CD4-positive, alpha-beta T cell treated with Interleukin-10 for 1 hour (primary cell): ENCODE data around the gene FAM229A.

Experiments used
- DNase-seq: peaks from one replicate; pipeline ENCODE4 v3.0.0-alpha.2; 2020

The FAM229A gene

GRCh38 chr1:32346532-32347157 lies 15.6 kb downstream of the FAM229A start:
- no peak for DNase-seq

GRCh38 chr1:32345289-32345827 lies 16.9 kb downstream of the FAM229A start:
- peak; percentile 34 for DNase-seq

- no peak for DNase-seq
These were observed 19.6 kb downstream of the FAM229A start for GRCh38 chr1:32342704-32343103.

GRCh38 chr1:32341971-32342370 lies 20.3 kb downstream of the FAM229A start:
- no peak for DNase-seq

GRCh38 chr1:32341186-32341757 lies 21.0 kb downstream of the FAM229A start:
- DNase-seq = no peak

- no peak for DNase-seq
These were observed 22.8 kb downstream of the FAM229A start for GRCh38 chr1:32339363-32339978.

- no peak for DNase-seq
These were observed 23.6 kb downstream of the FAM229A start for GRCh38 chr1:32338637-32339145.

- DNase-seq = peak; percentile 41
These were observed 24.2 kb downstream of the FAM229A start for GRCh38 chr1:32337855-32338636.

- peak; percentile 78 for DNase-seq
These were observed 25.2 kb downstream of the FAM229A start for GRCh38 chr1:32336963-32337675.

- DNase-seq = no peak
These were observed 25.7 kb downstream of the FAM229A start for GRCh38 chr1:32336591-32336932.

GRCh38 chr1:32335790-32336590 lies 26.3 kb downstream of the FAM229A start, which contains the start of gene MARCKSL1:
Gene MARCKSL1 (minus strand): TSS chr1:32336233. CDS start chr1:32336033, 200 bp downstream.
- peak; percentile 90 for DNase-seq

- DNase-seq = no peak
These were observed 26.8 kb downstream of the FAM229A start for GRCh38 chr1:32335535-32335789.

- peak; percentile 73 for DNase-seq
These were observed 27.3 kb downstream of the FAM229A start for GRCh38 chr1:32334864-32335534.

- DNase-seq = no peak
These were observed 27.9 kb downstream of the FAM229A start for GRCh38 chr1:32334274-32334861.

GRCh38 chr1:32333251-32333963 lies 28.9 kb downstream of the FAM229A start:
- no peak for DNase-seq

GRCh38 chr1:32332290-32333079 lies 29.8 kb downstream of the FAM229A start:
- DNase-seq = no peak

- no peak for DNase-seq
These were observed 30.7 kb downstream of the FAM229A start for GRCh38 chr1:32331549-32331948.

GRCh38 chr1:32330558-32331151 lies 31.6 kb downstream of the FAM229A start:
- DNase-seq = no peak

GRCh38 chr1:32329931-32330466 lies 32.3 kb downstream of the FAM229A start:
- DNase-seq = no peak
